ENCODE data around the gene TRANK1. TPM values are rescaled to one million over a fixed set of nuclear protein-coding genes. Genes with fewer than 3 reads are reported as not detected.

The TRANK1 gene
- total RNA-seq, 1 donor from 2014 or later: 9.4 TPM

- DNase-seq (ENCODE audit: low spot score): no peak
Measured at GRCh38 chr3:36850743-36851142, 94.1 kb downstream of the TRANK1 start.

- no peak for DNase-seq (ENCODE audit: low spot score)
Measured at GRCh38 chr3:36846406-36846805, 98.4 kb downstream of the TRANK1 start.

GRCh38 chr3:36843065-36844051, 101.5 kb downstream of the TRANK1 start:
- no peak for DNase-seq (ENCODE audit: low spot score)

GRCh38 chr3:36842275-36842674, 102.6 kb downstream of the TRANK1 start:
- DNase-seq (ENCODE audit: low spot score): no peak

- no peak for DNase-seq (ENCODE audit: low spot score)
Measured at GRCh38 chr3:36840453-36840921, 104.4 kb downstream of the TRANK1 start.

GRCh38 chr3:36837089-36837488, 107.8 kb downstream of the TRANK1 start:
- no peak for DNase-seq (ENCODE audit: low spot score)

GRCh38 chr3:36833160-36833814, 111.6 kb downstream of the TRANK1 start:
- DNase-seq (ENCODE audit: low spot score): no peak

GRCh38 chr3:36832406-36832805, 112.4 kb downstream of the TRANK1 start:
- no peak for DNase-seq (ENCODE audit: low spot score)

GRCh38 chr3:36827133-36827532, 117.7 kb downstream of the TRANK1 start:
- DNase-seq (ENCODE audit: low spot score): no peak

GRCh38 chr3:36826240-36826639, 118.6 kb downstream of the TRANK1 start:
- DNase-seq (ENCODE audit: low spot score): no peak

GRCh38 chr3:36824443-36824842, 120.4 kb downstream of the TRANK1 start:
- no peak for DNase-seq (ENCODE audit: low spot score)

GRCh38 chr3:36823806-36824205, 121.0 kb downstream of the TRANK1 start:
- no peak for DNase-seq (ENCODE audit: low spot score)

- no peak for DNase-seq (ENCODE audit: low spot score)
Measured at GRCh38 chr3:36820083-36820482, 124.8 kb downstream of the TRANK1 start.

GRCh38 chr3:36817806-36818533, 126.9 kb downstream of the TRANK1 start:
- DNase-seq (ENCODE audit: low spot score): no peak

- no peak for DNase-seq (ENCODE audit: low spot score)
Measured at GRCh38 chr3:36815375-36815774, 129.5 kb downstream of the TRANK1 start.

- no peak for DNase-seq (ENCODE audit: low spot score)
Measured at GRCh38 chr3:36814776-36815175, 130.1 kb downstream of the TRANK1 start.

GRCh38 chr3:36814066-36814717, 130.7 kb downstream of the TRANK1 start:
- DNase-seq (ENCODE audit: low spot score): peak; percentile 6

- peak; percentile 65 for DNase-seq (ENCODE audit: low spot score)
Measured at GRCh38 chr3:36813305-36813704, 131.5 kb downstream of the TRANK1 start.

GRCh38 chr3:36812240-36812639, 132.6 kb downstream of the TRANK1 start:
- DNase-seq (ENCODE audit: low spot score): no peak

- no peak for DNase-seq (ENCODE audit: low spot score)
Measured at GRCh38 chr3:36811768-36812167, 133.1 kb downstream of the TRANK1 start.

GRCh38 chr3:36804295-36805055, 140.4 kb downstream of the TRANK1 start:
- DNase-seq (ENCODE audit: low spot score): no peak

Measured in umbilical cord (tissue), 2 donors.